ENCODE results near the gene E2F8.

GRCh38 chr11:19229671-19230070 lies 11.1 kb downstream of the E2F8 start:
- TF ChIP-seq, protein P1, sequence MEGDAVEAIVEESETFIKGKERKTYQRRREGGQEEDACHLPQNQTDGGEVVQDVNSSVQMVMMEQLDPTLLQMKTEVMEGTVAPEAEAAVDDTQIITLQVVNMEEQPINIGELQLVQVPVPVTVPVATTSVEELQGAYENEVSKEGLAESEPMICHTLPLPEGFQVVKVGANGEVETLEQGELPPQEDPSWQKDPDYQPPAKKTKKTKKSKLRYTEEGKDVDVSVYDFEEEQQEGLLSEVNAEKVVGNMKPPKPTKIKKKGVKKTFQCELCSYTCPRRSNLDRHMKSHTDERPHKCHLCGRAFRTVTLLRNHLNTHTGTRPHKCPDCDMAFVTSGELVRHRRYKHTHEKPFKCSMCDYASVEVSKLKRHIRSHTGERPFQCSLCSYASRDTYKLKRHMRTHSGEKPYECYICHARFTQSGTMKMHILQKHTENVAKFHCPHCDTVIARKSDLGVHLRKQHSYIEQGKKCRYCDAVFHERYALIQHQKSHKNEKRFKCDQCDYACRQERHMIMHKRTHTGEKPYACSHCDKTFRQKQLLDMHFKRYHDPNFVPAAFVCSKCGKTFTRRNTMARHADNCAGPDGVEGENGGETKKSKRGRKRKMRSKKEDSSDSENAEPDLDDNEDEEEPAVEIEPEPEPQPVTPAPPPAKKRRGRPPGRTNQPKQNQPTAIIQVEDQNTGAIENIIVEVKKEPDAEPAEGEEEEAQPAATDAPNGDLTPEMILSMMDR (conservative IDR thresholded peaks at IDR 0.05; ENCODE audit: low read depth in 2 of 2), result no peak
- no peak for TF ChIP-seq EZH2 (IDR thresholded peaks at IDR 0.05; ENCODE audit: low read depth, unreplicated experiment)
- TF ChIP-seq POLR2AphosphoS5 (IDR thresholded peaks at IDR 0.05; ENCODE audit: low read depth), result no peak
- no peak for TF ChIP-seq EZH2phosphoT487 (IDR thresholded peaks at IDR 0.05; ENCODE audit: unreplicated experiment)
- no peak for TF ChIP-seq JUNB (IDR thresholded peaks at IDR 0.05; ENCODE audit: unreplicated experiment)
- no peak for TF ChIP-seq CREB1 (CRISPR knock-in tag; IDR thresholded peaks at IDR 0.05; ENCODE audit: low read depth)
- no peak for TF ChIP-seq REST (IDR thresholded peaks at IDR 0.05; ENCODE audit: unreplicated experiment)
- TF ChIP-seq STAT1 (IDR thresholded peaks at IDR 0.05; ENCODE audit: unreplicated experiment), result no peak
- TF ChIP-seq ETS1 (IDR thresholded peaks at IDR 0.05), result no peak
- no peak for TF ChIP-seq ZNF114 (CRISPR knock-in tag; IDR thresholded peaks at IDR 0.05)
- TF ChIP-seq, protein P2, sequence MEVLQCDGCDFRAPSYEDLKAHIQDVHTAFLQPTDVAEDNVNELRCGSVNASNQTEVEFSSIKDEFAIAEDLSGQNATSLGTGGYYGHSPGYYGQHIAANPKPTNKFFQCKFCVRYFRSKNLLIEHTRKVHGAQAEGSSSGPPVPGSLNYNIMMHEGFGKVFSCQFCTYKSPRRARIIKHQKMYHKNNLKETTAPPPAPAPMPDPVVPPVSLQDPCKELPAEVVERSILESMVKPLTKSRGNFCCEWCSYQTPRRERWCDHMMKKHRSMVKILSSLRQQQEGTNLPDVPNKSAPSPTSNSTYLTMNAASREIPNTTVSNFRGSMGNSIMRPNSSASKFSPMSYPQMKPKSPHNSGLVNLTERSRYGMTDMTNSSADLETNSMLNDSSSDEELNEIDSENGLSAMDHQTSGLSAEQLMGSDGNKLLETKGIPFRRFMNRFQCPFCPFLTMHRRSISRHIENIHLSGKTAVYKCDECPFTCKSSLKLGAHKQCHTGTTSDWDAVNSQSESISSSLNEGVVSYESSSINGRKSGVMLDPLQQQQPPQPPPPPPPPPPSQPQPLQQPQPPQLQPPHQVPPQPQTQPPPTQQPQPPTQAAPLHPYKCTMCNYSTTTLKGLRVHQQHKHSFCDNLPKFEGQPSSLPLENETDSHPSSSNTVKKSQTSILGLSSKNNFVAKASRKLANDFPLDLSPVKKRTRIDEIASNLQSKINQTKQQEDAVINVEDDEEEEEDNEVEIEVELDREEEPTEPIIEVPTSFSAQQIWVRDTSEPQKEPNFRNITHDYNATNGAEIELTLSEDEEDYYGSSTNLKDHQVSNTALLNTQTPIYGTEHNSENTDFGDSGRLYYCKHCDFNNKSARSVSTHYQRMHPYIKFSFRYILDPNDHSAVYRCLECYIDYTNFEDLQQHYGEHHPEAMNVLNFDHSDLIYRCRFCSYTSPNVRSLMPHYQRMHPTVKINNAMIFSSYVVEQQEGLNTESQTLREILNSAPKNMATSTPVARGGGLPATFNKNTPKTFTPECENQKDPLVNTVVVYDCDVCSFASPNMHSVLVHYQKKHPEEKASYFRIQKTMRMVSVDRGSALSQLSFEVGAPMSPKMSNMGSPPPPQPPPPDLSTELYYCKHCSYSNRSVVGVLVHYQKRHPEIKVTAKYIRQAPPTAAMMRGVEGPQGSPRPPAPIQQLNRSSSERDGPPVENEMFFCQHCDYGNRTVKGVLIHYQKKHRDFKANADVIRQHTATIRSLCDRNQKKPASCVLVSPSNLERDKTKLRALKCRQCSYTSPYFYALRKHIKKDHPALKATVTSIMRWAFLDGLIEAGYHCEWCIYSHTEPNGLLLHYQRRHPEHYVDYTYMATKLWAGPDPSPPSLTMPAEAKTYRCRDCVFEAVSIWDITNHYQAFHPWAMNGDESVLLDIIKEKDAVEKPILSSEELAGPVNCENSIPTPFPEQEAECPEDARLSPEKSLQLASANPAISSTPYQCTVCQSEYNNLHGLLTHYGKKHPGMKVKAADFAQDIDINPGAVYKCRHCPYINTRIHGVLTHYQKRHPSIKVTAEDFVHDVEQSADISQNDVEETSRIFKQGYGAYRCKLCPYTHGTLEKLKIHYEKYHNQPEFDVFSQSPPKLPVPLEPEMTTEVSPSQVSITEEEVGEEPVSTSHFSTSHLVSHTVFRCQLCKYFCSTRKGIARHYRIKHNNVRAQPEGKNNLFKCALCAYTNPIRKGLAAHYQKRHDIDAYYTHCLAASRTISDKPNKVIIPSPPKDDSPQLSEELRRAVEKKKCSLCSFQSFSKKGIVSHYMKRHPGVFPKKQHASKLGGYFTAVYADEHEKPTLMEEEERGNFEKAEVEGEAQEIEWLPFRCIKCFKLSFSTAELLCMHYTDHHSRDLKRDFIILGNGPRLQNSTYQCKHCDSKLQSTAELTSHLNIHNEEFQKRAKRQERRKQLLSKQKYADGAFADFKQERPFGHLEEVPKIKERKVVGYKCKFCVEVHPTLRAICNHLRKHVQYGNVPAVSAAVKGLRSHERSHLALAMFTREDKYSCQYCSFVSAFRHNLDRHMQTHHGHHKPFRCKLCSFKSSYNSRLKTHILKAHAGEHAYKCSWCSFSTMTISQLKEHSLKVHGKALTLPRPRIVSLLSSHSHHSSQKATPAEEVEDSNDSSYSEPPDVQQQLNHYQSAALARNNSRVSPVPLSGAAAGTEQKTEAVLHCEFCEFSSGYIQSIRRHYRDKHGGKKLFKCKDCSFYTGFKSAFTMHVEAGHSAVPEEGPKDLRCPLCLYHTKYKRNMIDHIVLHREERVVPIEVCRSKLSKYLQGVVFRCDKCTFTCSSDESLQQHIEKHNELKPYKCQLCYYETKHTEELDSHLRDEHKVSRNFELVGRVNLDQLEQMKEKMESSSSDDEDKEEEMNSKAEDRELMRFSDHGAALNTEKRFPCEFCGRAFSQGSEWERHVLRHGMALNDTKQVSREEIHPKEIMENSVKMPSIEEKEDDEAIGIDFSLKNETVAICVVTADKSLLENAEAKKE (CRISPR knock-in tag; IDR thresholded peaks at IDR 0.05), result no peak
- TF ChIP-seq ZNF331 (CRISPR knock-in tag; IDR thresholded peaks at IDR 0.05; ENCODE audit: low read depth), result no peak
- no peak for TF ChIP-seq NANOG (IDR thresholded peaks at IDR 0.05; ENCODE audit: borderline replicate concordance)
